B cell (primary cell): Measurements from ENCODE around the gene IRGC. TPM values are rescaled to one million over a fixed set of nuclear protein-coding genes. Genes with fewer than 3 reads are reported as not detected.

Experiments used
- ATAC-seq: fragments of 200-7000 bp; cut with Tn5 transposase; one replicate; pipeline ENCODE4 v1.10.0; 2021; ENCODE audit warnings: low read depth, mild to moderate bottlenecking, moderate number of reproducible peaks, moderate library complexity
- CTCF ChIA-PET: fragments of 350-600 bp; sonication (Branson Sonifier 250); formaldehyde crosslinking; loops from one replicate; lab custom pipeline; 2021; ENCODE audit warnings: antibody characterized with exemption, inconsistent platforms; lab: Charles Lee
- POLR2A ChIA-PET: fragments of 350-600 bp; sonication (Branson Sonifier 250); formaldehyde crosslinking; loops from one replicate; lab custom pipeline; 2021; ENCODE audit warnings: antibody characterized with exemption; lab: Charles Lee
- DNase-seq: peaks from one replicate; pipeline ENCODE4 v3.0.0; 2013
- H2AFZ ChIP-seq: 2 replicates; pipeline ENCODE4 v1.6.1; 2012; ENCODE audit warnings: mild to moderate bottlenecking, low read depth, low read length; ENCODE audit not compliant: insufficient read depth, poor library complexity, severe bottlenecking
- H3K27ac ChIP-seq, 2 donors: 1 replicate in 1 of 2; 2 replicates in 1 of 2; pipeline ENCODE4 v1.5.1; 2012 to 2013; ENCODE audit warnings: low read length in 2 of 2, mild to moderate bottlenecking in 2 of 2, moderate library complexity in 1 of 2
- H3K27me3 ChIP-seq, 4 experiments: fragments of 200-600 bp in 1 of 4; sonication (generic) in 1 of 4; replicated peaks in 1 of 4; 1 replicate in 2 of 4; 2 replicates in 2 of 4; pipeline versions ENCODE4 v1.6.1 to v1.7.0; 2013 to 2016; ENCODE audit warnings: low read length in 3 of 4, mild to moderate bottlenecking in 2 of 4, mixed read lengths in 1 of 4, moderate library complexity in 1 of 4; ENCODE audit not compliant: insufficient read depth in 4 of 4, control insufficient read depth in 3 of 4; ENCODE audit errors: control extremely low read depth in 1 of 4
- H3K36me3 ChIP-seq, 2 experiments: replicated peaks in 1 of 2; 1 replicate in 1 of 2; 2 replicates in 1 of 2; pipeline versions ENCODE4 v1.6.1 to v1.7.1; 2013; ENCODE audit warnings: low read length in 1 of 2; ENCODE audit not compliant: insufficient read depth in 2 of 2, control insufficient read depth in 1 of 2; ENCODE audit errors: control extremely low read depth in 1 of 2, extremely low read depth in 1 of 2
- H3K4me1 ChIP-seq, 2 donors: fragments of 200-600 bp in 1 of 2; sonication (generic) in 1 of 2; 1 replicate in 1 of 2; 2 replicates in 1 of 2; pipeline versions ENCODE4 v1.5.1 to v1.6.1; 2013 to 2017; ENCODE audit warnings: low read length in 2 of 2; ENCODE audit not compliant: control insufficient read depth in 2 of 2, insufficient read depth in 2 of 2
- H3K4me2 ChIP-seq: replicated peaks from 2 replicates; pipeline ENCODE3; 2012; ENCODE audit warnings: mild to moderate bottlenecking, low read depth, low read length; ENCODE audit not compliant: poor library complexity, severe bottlenecking
- H3K4me3 ChIP-seq, 5 experiments: fragments of 200-600 bp in 1 of 5; sonication (generic) in 1 of 5; 1 replicate in 3 of 5; 2 replicates in 2 of 5; pipeline versions ENCODE4 v1.5.1 to v1.7.0; 2011 to 2016; ENCODE audit warnings: low read length in 4 of 5, mild to moderate bottlenecking in 4 of 5, low read depth in 2 of 5, control low read depth in 1 of 5, moderate library complexity in 1 of 5; ENCODE audit not compliant: insufficient read depth in 1 of 5; ENCODE audit errors: control extremely low read depth in 1 of 5, extremely low read depth in 1 of 5
- H3K79me2 ChIP-seq: fragments of 200-600 bp; sonication (generic); one replicate; pipeline ENCODE4 v1.6.0; 2016; ENCODE audit warnings: low read length; ENCODE audit not compliant: control insufficient read depth, insufficient read depth
- H3K9ac ChIP-seq: fragments of 200-600 bp; sonication (generic); 2 replicates; pipeline ENCODE4 v1.6.1; 2017; ENCODE audit warnings: mild to moderate bottlenecking, low read length, moderate library complexity
- H3K9me3 ChIP-seq, 3 donors: one replicate each; pipeline versions ENCODE4 v1.6.1 to v1.7.1; 2013; ENCODE audit warnings: low read length in 2 of 3; ENCODE audit not compliant: control insufficient read depth in 2 of 3, insufficient read depth in 1 of 3; ENCODE audit errors: control extremely low read depth in 1 of 3
- H4K20me1 ChIP-seq: 2 replicates; pipeline ENCODE4 v1.6.0; 2012; ENCODE audit warnings: mild to moderate bottlenecking, low read length; ENCODE audit not compliant: insufficient read depth, control insufficient read depth, poor library complexity, severe bottlenecking
- H3K27ac Mint-ChIP-seq: one replicate; pipeline ENCODE4 v1.8.0; 2021; ENCODE audit warnings: mixed read lengths
- H3K27me3 Mint-ChIP-seq: one replicate; pipeline ENCODE4 v1.8.0; 2021; ENCODE audit warnings: mixed read lengths
- H3K4me1 Mint-ChIP-seq: one replicate; pipeline ENCODE4 v1.8.0; 2021; ENCODE audit warnings: mixed read lengths
- H3K4me3 Mint-ChIP-seq: one replicate; pipeline ENCODE4 v1.8.0; 2021; ENCODE audit warnings: mixed read lengths
- H3K9me3 Mint-ChIP-seq: one replicate; pipeline ENCODE4 v1.8.0; 2022; ENCODE audit warnings: mixed read lengths; ENCODE audit not compliant: insufficient read depth
- CTCF ChIP-seq: fragments of 200-600 bp; IDR thresholded peaks from one replicate; pipeline ENCODE4 v1.8.0; 2022; ENCODE audit warnings: antibody characterized with exemption, mild to moderate bottlenecking
- EZH2 ChIP-seq: IDR thresholded peaks from 2 replicates; pipeline ENCODE4 v1.6.1; 2012; ENCODE audit warnings: borderline replicate concordance, low read depth, mild to moderate bottlenecking, moderate library complexity, low read length; ENCODE audit not compliant: insufficient read depth, poor library complexity, severe bottlenecking
- WGBS: methylation state at CpG from one replicate; pipeline ENCODE4 v1.1.5; 2013; ENCODE audit warnings: missing lambda C conversion rate; ENCODE audit not compliant: insufficient coverage; 5-methylcytosine and 5-hydroxymethylcytosine counted together
- intact Hi-C: fragments of 100-400 bp; cut with micrococcal nuclease; formaldehyde crosslinking; loops from one replicate; pipeline ENCODE4 v1.10.0; 2022
- polyA plus RNA-seq: library from polyadenylated mRNA; depleted of rRNA; stranded (reverse); fragments of >200 nt; gene quantifications from 2 replicates; pipeline ENCODE4 v1.2.3, GENCODE V29; 2012
- total RNA-seq, 2 donors: library from RNA; stranded (reverse); fragments of 120-200 nt in 1 of 2; gene quantifications; 1 replicate in 1 of 2; 2 replicates in 1 of 2; pipeline versions ENCODE4 v1.2.3 to v1.2.4, GENCODE V29; 2013 to 2022

Gene IRGC
- total and polyA plus RNA-seq, 2 donors (not counting 1 experiment from before 2014, with no cell fraction given): not detected

GRCh38 chr19:43682824-43683661 is 32.8 kb upstream of the IRGC start:
- Mint-ChIP-seq H3K27me3 (no peaks in the 10 kb centered on the region), H3K27ac (no peak overlapping the region), H3K9me3 (no peaks in the 10 kb centered on the region), H3K4me1 (no peaks in the 10 kb centered on the region), H3K4me3 (no peak overlapping the region)
- no peaks in the 10 kb centered on the region for H3K4me1 ChIP-seq
- ChIA-PET POLR2A (no interaction called here), CTCF (interaction anchor here (1.3 kb wide), 1 partner anchor 128 kb away, joined by 3 read pairs; no protein-coding TSS in a partner anchor)
- intact Hi-C loops: no loop called here
- no peak overlapping the region for H3K27ac ChIP-seq
- peaks cover 0 to 4% (median 0%) of the 10 kb centered on the region in 4 experiments for H3K27me3 ChIP-seq
- no peaks in the 10 kb centered on the region for H3K36me3 ChIP-seq
- H4K20me1 ChIP-seq: no peaks in the 10 kb centered on the region
- H3K4me3 ChIP-seq: no peak overlapping the region
- WGBS: 63% methylated on average over 5 of the region's 11 CpGs
- H3K9me3 ChIP-seq: no peaks in the 10 kb centered on the region
- H3K4me2 ChIP-seq: no peak overlapping the region
- H3K79me2 ChIP-seq: no peaks in the 10 kb centered on the region
- DNase-seq (no peak), ATAC-seq (no peak)
- H3K9ac ChIP-seq: no peak overlapping the region
- no peak for TF ChIP-seq EZH2
- no peak for TF ChIP-seq CTCF
- H2AFZ ChIP-seq: no peak overlapping the region

GRCh38 chr19:43683905-43684304 is 32.0 kb upstream of the IRGC start:
- ChIA-PET CTCF (no interaction called here), POLR2A (no interaction called here)
- H3K9me3 ChIP-seq: no peaks in the 10 kb centered on the region
- no peak overlapping the region for H3K4me2 ChIP-seq
- H3K4me3 ChIP-seq: no peak overlapping the region
- H3K4me1 Mint-ChIP-seq: no peaks in the 10 kb centered on the region
- H3K36me3 ChIP-seq: no peaks in the 10 kb centered on the region
- no peak overlapping the region for H2AFZ ChIP-seq
- no peak overlapping the region for H3K4me3 Mint-ChIP-seq
- H3K27me3 Mint-ChIP-seq: no peaks in the 10 kb centered on the region
- no peak overlapping the region for H3K27ac ChIP-seq
- no peak overlapping the region for H3K9ac ChIP-seq
- TF ChIP-seq EZH2 (no peak), CTCF (no peak)
- no peaks in the 10 kb centered on the region for H3K79me2 ChIP-seq
- H3K4me1 ChIP-seq: no peaks in the 10 kb centered on the region
- H3K9me3 Mint-ChIP-seq: no peaks in the 10 kb centered on the region
- no peaks in the 10 kb centered on the region for H4K20me1 ChIP-seq
- WGBS: 80% methylated on average over 1 of the region's 2 CpGs
- DNase-seq (no peak), ATAC-seq (no peak)
- no peak overlapping the region for H3K27ac Mint-ChIP-seq
- peaks cover 0 to 4% (median 0%) of the 10 kb centered on the region in 4 experiments for H3K27me3 ChIP-seq
- intact Hi-C loops: no loop called here
